GM12878 (cell line): ENCODE results near the gene KRTAP5-10. TPM values are rescaled to one million over a fixed set of nuclear protein-coding genes. Genes with fewer than 3 reads are reported as not detected.

Source experiments
- ATAC-seq: fragments of 200-7000 bp; cut with Tn5 transposase; 3 replicates; pipeline ENCODE4 v1.9.1; 2020; ENCODE audit warnings: mild to moderate bottlenecking, moderate library complexity
- BruUV-seq: library from RNA; stranded (reverse); fragments of 400-500 nt; replicated peaks from 2 replicates; lab custom pipeline; 2021; lab: Mats Ljungman, UMichigan
- CTCF ChIA-PET: fragments of 300-600 bp; sonication (Branson Sonifier 250); formaldehyde crosslinking; extraction: SDS; loops from one replicate; lab custom pipeline; 2021; ENCODE audit warnings: inconsistent platforms; lab: Yijun Ruan, JAX
- POLR2A ChIA-PET: fragments of 350-600 bp; formaldehyde crosslinking; extraction: SDS; loops from one replicate; lab custom pipeline; 2021; ENCODE audit warnings: inconsistent platforms; lab: Charles Lee
- RAD21 ChIA-PET: fragments of 300-600 bp; sonication (Branson Sonifier 250); formaldehyde crosslinking; loops from one replicate; lab custom pipeline; 2023; ENCODE audit warnings: antibody characterized with exemption; ENCODE audit not compliant: unreplicated experiment; lab: Charles Lee
- SMC1A ChIA-PET: fragments of 300-600 bp; sonication (Branson Sonifier 250); formaldehyde crosslinking; loops from one replicate; lab custom pipeline; 2023; ENCODE audit not compliant: unreplicated experiment, uncharacterized antibody; lab: Charles Lee
- DNase-seq: peaks from one replicate; pipeline ENCODE4 v3.0.0-alpha.2; 2011; ENCODE audit warnings: low read depth, low spot score
- FAIRE-seq: peaks from 3 replicates; lab custom pipeline; 2011; peaks lifted over from hg19 to GRCh38; lab: Jason Lieb, UNC
- H2AFZ ChIP-seq: 2 replicates; pipeline ENCODE4 v1.6.0; 2011; ENCODE audit warnings: low read depth, low read length, control low read depth; ENCODE audit not compliant: control insufficient read depth
- H3K27ac ChIP-seq: 2 replicates; pipeline ENCODE4 v1.5.1; 2011; ENCODE audit warnings: control low read depth; ENCODE audit not compliant: control insufficient read depth, insufficient read depth
- H3K27me3 ChIP-seq, 2 experiments: replicated peaks in 1 of 2; 2 replicates each; pipeline versions ENCODE4 v1.6.0 to v1.6.1; 2011; ENCODE audit warnings: low read length in 1 of 2; ENCODE audit not compliant: control insufficient read depth in 2 of 2, insufficient read depth in 2 of 2
- H3K36me3 ChIP-seq, 2 experiments: 2 replicates each; pipeline ENCODE4 v1.5.1; 2011; ENCODE audit warnings: low read length in 1 of 2; ENCODE audit not compliant: control insufficient read depth in 2 of 2, insufficient read depth in 2 of 2
- H3K4me1 ChIP-seq: 2 replicates; pipeline ENCODE4 v1.6.1; 2011; ENCODE audit warnings: mild to moderate bottlenecking, low read length, moderate library complexity, mixed read lengths; ENCODE audit not compliant: control insufficient read depth, insufficient read depth
- H3K4me2 ChIP-seq: 2 replicates; pipeline ENCODE4 v1.6.0; 2011; ENCODE audit warnings: control low read depth; ENCODE audit not compliant: control insufficient read depth, insufficient read depth
- H3K4me3 ChIP-seq: fragments of 200-600 bp; sonication (generic); 2 replicates; pipeline ENCODE4 v1.5.1; 2016
- H3K79me2 ChIP-seq: 2 replicates; pipeline ENCODE4 v1.6.0; 2011; ENCODE audit warnings: low read length; ENCODE audit not compliant: control insufficient read depth, insufficient read depth
- H3K9ac ChIP-seq: 2 replicates; pipeline ENCODE4 v1.8.0; 2011; ENCODE audit warnings: low read length, control low read depth, mixed read lengths; ENCODE audit not compliant: control insufficient read depth, insufficient read depth
- H3K9me3 ChIP-seq: replicated peaks from 3 replicates; pipeline ENCODE4 v1.5.1; 2011; ENCODE audit warnings: mild to moderate bottlenecking, low read length; ENCODE audit not compliant: control insufficient read depth, insufficient read depth
- H4K20me1 ChIP-seq: 2 replicates; pipeline ENCODE4 v1.6.0; 2011; ENCODE audit not compliant: control insufficient read depth, insufficient read depth
- ASH2L ChIP-seq: fragments of 300-600, 200-600 bp; sonication (generic); IDR thresholded peaks from 2 replicates; pipeline ENCODE4 v1.6.1; 2017; ENCODE audit warnings: low read depth, mild to moderate bottlenecking, borderline replicate concordance
- ATF2 ChIP-seq: IDR thresholded peaks from 2 replicates; pipeline ENCODE4 v1.6.1; 2012; ENCODE audit warnings: low read length, inconsistent platforms
- CHD2 ChIP-seq: IDR thresholded peaks from 2 replicates; pipeline ENCODE4 v1.6.1; 2011; ENCODE audit warnings: low read depth, low read length, improper control_type of control experiment, borderline replicate concordance
- GATAD2B ChIP-seq: fragments of 450-650 bp; conservative IDR thresholded peaks from 2 replicates; pipeline ENCODE4 v1.6.1; 2017; ENCODE audit warnings: low read depth, mild to moderate bottlenecking, moderate library complexity
- HCFC1 ChIP-seq: fragments of 150-350 bp; IDR thresholded peaks from 2 replicates; pipeline ENCODE4 v1.6.1; 2014; ENCODE audit warnings: low read length
- LARP7 ChIP-seq: fragments of 450-650 bp; IDR thresholded peaks from 2 replicates; pipeline ENCODE4 v1.6.1; 2017; ENCODE audit warnings: mild to moderate bottlenecking
- MYC ChIP-seq: IDR thresholded peaks from 2 replicates; pipeline ENCODE4 v1.6.1; 2011; ENCODE audit warnings: mild to moderate bottlenecking, low read length, moderate library complexity, inconsistent platforms; ENCODE audit not compliant: insufficient read depth, insufficient replicate concordance, insufficient read length, severe bottlenecking
- TCF7 ChIP-seq: IDR thresholded peaks from 2 replicates; pipeline ENCODE4 v1.6.1; 2014; ENCODE audit warnings: antibody characterized with exemption, borderline replicate concordance
- USF2 ChIP-seq: IDR thresholded peaks from 2 replicates; pipeline ENCODE4 v1.6.1; 2011; ENCODE audit warnings: low read depth, low read length, improper control_type of control experiment, borderline replicate concordance
- ZNF207 ChIP-seq: fragments of 450-650 bp; IDR thresholded peaks from 2 replicates; pipeline ENCODE4 v1.6.1; 2014; ENCODE audit warnings: antibody characterized with exemption, mild to moderate bottlenecking, borderline replicate concordance
- WGBS: methylation state at CpG from one replicate; pipeline ENCODE4 v1.1.6; 2016; ENCODE audit warnings: low lambda C conversion rate; ENCODE audit not compliant: insufficient replicate concordance, insufficient coverage; ENCODE audit errors: missing lambda C conversion rate; 5-methylcytosine and 5-hydroxymethylcytosine counted together
- in situ Hi-C: fragments of 300-500 bp; cut with MboI; formaldehyde crosslinking; loops from 9 replicates; pipeline ENCODE4 v1.14.3; 2018; ENCODE audit warnings: mixed read lengths
- intact Hi-C: fragments of 100-400 bp; cut with micrococcal nuclease; formaldehyde crosslinking; loops from one replicate; pipeline ENCODE4 v1.14.2; 2022; ENCODE audit not compliant: unreplicated experiment
- polyA plus RNA-seq, 11 experiments: library from polyadenylated mRNA; depleted of rRNA in 4 of 11; unstranded in 6 of 11; stranded (reverse) in 5 of 11; fragments of >200 nt; fragmentation: Nextera tagmentation in 4 of 11; fragmentation: Illumina TruSeq in 1 of 11; extraction: Ambion mirVana in 4 of 11; extraction: Trizol in 1 of 11; gene quantifications; 1 replicate in 1 of 11; 2 replicates in 10 of 11; pipeline versions ENCODE4 v1.2.1 to v1.2.3, GENCODE V29; 2011 to 2016; ENCODE audit warnings: inconsistent platforms in 2 of 11, missing spikeins in 2 of 11, low read depth in 1 of 11
- total RNA-seq, 4 experiments: library from RNA; depleted of rRNA in 3 of 4; stranded (reverse); fragments of >200 nt in 3 of 4; fragmentation: Illumina TruSeq in 1 of 4; extraction: Trizol in 1 of 4; gene quantifications; 2 replicates each; pipeline versions ENCODE4 v1.2.1 to v1.2.3, GENCODE V29; 2013 to 2021
- TF ChIP-seq, protein P1 (sequence below): fragments of 450-650 bp; IDR thresholded peaks from 2 replicates; pipeline ENCODE4 v1.6.1; 2018; ENCODE audit warnings: mild to moderate bottlenecking, low read depth, moderate library complexity; ENCODE audit not compliant: partially characterized antibody
- TF ChIP-seq, protein P2 (sequence below): IDR thresholded peaks from 2 replicates; pipeline ENCODE4 v1.6.1; 2012; ENCODE audit warnings: mild to moderate bottlenecking, low read depth, low read length

Gene KRTAP5-10
- total and polyA plus RNA-seq, 10 of the 15 experiments (the other 5 are each of a cell fraction or from before 2014, with no cell fraction given), result 0.06 to 0.10 (median 0.06) TPM; not detected in 7

DNA sequence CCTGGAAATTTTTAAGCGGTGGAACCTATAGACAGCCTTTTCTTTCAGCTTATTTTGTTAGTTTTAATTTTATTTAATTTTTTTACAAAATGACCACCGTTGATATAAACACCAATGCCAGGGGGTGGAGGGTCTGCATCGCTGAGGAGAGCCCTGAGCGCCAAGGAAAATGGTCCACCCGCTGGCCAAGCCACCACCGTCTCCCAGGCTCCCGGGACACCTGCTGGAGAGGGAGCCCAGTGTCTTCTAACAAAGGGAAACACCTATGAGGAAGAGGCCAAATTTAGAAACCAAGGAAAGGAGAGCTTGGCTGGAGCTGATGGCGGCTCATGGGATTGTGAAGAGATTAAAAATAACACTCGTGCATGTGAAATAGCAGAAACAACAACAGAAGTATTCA is 27.8 kb upstream of the KRTAP5-10 start:
- RAD21 ChIA-PET, result no interaction called here
- POLR2A ChIA-PET, result no interaction called here

More for the DNA sequence above, 27.8 kb upstream of the KRTAP5-10 start:
- ChIA-PET SMC1A (interaction anchor here (1.0 kb wide), 1 partner anchor 89 kb away, joined by 3 read pairs; no protein-coding TSS in a partner anchor), CTCF (no interaction called here)
- in situ Hi-C loops, result no loop called here
- no peak for DNase-seq
- no peak for ATAC-seq
- Histone ChIP-seq H3K9ac (no peak overlapping the region), H3K4me3 (no peak overlapping the region), H3K9me3 (peaks cover 20% of the 10 kb centered on the region), H3K4me1 (peaks cover 37% of the 10 kb centered on the region), H4K20me1 (no peaks in the 10 kb centered on the region), H3K27me3 (no peaks in the 10 kb centered on the region), H3K27ac (no peak overlapping the region), H3K36me3 (no peaks in the 10 kb centered on the region), H2AFZ (no peak overlapping the region), H3K79me2 (no peaks in the 10 kb centered on the region), H3K4me2 (no peak overlapping the region)
- TF ChIP-seq, protein P1, sequence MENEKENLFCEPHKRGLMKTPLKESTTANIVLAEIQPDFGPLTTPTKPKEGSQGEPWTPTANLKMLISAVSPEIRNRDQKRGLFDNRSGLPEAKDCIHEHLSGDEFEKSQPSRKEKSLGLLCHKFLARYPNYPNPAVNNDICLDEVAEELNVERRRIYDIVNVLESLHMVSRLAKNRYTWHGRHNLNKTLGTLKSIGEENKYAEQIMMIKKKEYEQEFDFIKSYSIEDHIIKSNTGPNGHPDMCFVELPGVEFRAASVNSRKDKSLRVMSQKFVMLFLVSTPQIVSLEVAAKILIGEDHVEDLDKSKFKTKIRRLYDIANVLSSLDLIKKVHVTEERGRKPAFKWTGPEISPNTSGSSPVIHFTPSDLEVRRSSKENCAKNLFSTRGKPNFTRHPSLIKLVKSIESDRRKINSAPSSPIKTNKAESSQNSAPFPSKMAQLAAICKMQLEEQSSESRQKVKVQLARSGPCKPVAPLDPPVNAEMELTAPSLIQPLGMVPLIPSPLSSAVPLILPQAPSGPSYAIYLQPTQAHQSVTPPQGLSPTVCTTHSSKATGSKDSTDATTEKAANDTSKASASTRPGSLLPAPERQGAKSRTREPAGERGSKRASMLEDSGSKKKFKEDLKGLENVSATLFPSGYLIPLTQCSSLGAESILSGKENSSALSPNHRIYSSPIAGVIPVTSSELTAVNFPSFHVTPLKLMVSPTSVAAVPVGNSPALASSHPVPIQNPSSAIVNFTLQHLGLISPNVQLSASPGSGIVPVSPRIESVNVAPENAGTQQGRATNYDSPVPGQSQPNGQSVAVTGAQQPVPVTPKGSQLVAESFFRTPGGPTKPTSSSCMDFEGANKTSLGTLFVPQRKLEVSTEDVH, result no peak
- TF ChIP-seq USF2 (no peak), GATAD2B (no peak), CHD2 (no peak), MYC (no peak), ASH2L (no peak), HCFC1 (no peak), TCF7 (no peak), LARP7 (no peak), ATF2 (no peak), ZNF207 (no peak)
- TF ChIP-seq, protein P2, sequence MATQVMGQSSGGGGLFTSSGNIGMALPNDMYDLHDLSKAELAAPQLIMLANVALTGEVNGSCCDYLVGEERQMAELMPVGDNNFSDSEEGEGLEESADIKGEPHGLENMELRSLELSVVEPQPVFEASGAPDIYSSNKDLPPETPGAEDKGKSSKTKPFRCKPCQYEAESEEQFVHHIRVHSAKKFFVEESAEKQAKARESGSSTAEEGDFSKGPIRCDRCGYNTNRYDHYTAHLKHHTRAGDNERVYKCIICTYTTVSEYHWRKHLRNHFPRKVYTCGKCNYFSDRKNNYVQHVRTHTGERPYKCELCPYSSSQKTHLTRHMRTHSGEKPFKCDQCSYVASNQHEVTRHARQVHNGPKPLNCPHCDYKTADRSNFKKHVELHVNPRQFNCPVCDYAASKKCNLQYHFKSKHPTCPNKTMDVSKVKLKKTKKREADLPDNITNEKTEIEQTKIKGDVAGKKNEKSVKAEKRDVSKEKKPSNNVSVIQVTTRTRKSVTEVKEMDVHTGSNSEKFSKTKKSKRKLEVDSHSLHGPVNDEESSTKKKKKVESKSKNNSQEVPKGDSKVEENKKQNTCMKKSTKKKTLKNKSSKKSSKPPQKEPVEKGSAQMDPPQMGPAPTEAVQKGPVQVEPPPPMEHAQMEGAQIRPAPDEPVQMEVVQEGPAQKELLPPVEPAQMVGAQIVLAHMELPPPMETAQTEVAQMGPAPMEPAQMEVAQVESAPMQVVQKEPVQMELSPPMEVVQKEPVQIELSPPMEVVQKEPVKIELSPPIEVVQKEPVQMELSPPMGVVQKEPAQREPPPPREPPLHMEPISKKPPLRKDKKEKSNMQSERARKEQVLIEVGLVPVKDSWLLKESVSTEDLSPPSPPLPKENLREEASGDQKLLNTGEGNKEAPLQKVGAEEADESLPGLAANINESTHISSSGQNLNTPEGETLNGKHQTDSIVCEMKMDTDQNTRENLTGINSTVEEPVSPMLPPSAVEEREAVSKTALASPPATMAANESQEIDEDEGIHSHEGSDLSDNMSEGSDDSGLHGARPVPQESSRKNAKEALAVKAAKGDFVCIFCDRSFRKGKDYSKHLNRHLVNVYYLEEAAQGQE, result no peak
- no TSS peak for BruUV-seq
- FAIRE-seq, result no peak
- 98% methylated on average over 9 of the region's 9 CpGs for WGBS
- intact Hi-C loops, result no loop called here
